Psoas muscle (tissue), 8 donors: ENCODE data around the gene COL7A1. TPM values are rescaled to one million over a fixed set of nuclear protein-coding genes. Genes with fewer than 3 reads are reported as not detected.

ENCODE experiments used
- ATAC-seq, 4 donors: fragments of 200-7000 bp; cut with Tn5 transposase; one replicate each; pipeline ENCODE4 v1.9.1; 2020; ENCODE audit warnings: moderate library complexity in 3 of 4, mild to moderate bottlenecking in 2 of 4
- DNase-seq, 2 donors: peaks; one replicate each; pipeline ENCODE4 v3.0.0-alpha.2; 2020
- H3K27ac ChIP-seq: fragments of 200-600 bp; one replicate; pipeline ENCODE4 v1.8.0; 2022
- H3K27me3 ChIP-seq, 3 donors: fragments of 200-600 bp in 1 of 3; one replicate each; pipeline versions ENCODE4 v1.6.1 to v1.8.0; 2013 to 2022; ENCODE audit warnings: low read length in 2 of 3, mild to moderate bottlenecking in 2 of 3, moderate library complexity in 1 of 3; ENCODE audit not compliant: insufficient read depth in 3 of 3
- H3K36me3 ChIP-seq, 2 donors: fragments of 200-600 bp in 1 of 2; one replicate each; pipeline versions ENCODE4 v1.6.1 to v1.8.0; 2013 to 2022; ENCODE audit warnings: low read depth in 1 of 2, mild to moderate bottlenecking in 1 of 2, moderate library complexity in 1 of 2; ENCODE audit not compliant: insufficient read depth in 1 of 2
- H3K4me1 ChIP-seq: fragments of 200-600 bp; one replicate; pipeline ENCODE4 v1.8.0; 2022
- H3K4me3 ChIP-seq: fragments of 200-600 bp; one replicate; pipeline ENCODE4 v1.8.0; 2022; ENCODE audit warnings: mild to moderate bottlenecking
- H3K9me3 ChIP-seq: fragments of 200-600 bp; one replicate; pipeline ENCODE4 v1.8.0; 2022
- WGBS, 3 donors: extraction: QIAGEN DNeasy Blood & Tissue Kit; methylation state at CpG; one replicate each; pipeline versions ENCODE4 v1.1.6 to v1.1.7; 2013; 5-methylcytosine and 5-hydroxymethylcytosine counted together
- intact Hi-C, 2 donors: fragments of 100-400 bp; cut with DNase I; formaldehyde crosslinking; loops; one replicate each; pipeline versions ENCODE4 v1.11.0 to v1.14.2; 2022
- polyA plus RNA-seq, 3 donors: library from polyadenylated mRNA; stranded (reverse); fragments of 200-250 nt; gene quantifications; one replicate each; pipeline ENCODE4 v1.2.3, GENCODE V29; 2013
- total RNA-seq, 4 donors: library from RNA; stranded (reverse); fragmentation: NEBNext Ultra II Directional in 2 of 4; extraction: Animal tissue kit (Norgen Biotek cat#: 25700) in 2 of 4; gene quantifications; one replicate each; pipeline versions ENCODE4 v1.2.1 to v1.2.4, GENCODE V29; 2021 to 2023
- TF ChIP-seq, protein P1 (sequence below): fragments of 200-600 bp; IDR thresholded peaks from one replicate; pipeline ENCODE4 v1.8.0; 2022; ENCODE audit warnings: antibody characterized with exemption
- donor health status: healthy with polysubstance abuse.
- donor health status: DM: no; HTN: no; CAD: no; lungs with moderate emphysema.
- donor health status: Bipolar disorder and iron deficiency.
- donor health status: healthy.
- donor health status: DM: yes; HTN: yes; CAD: no.
- donor health status: DM: no; HTN: no; CAD: no.
- donor health status: DM: no; HTN: no; CAD: no.
- donor health status: DM: yes; HTN: yes; CAD: no.

Gene COL7A1
- total and polyA plus RNA-seq, 7 donors: 1.6 to 22.2 (median 5.1) TPM

- TF ChIP-seq, protein P1, sequence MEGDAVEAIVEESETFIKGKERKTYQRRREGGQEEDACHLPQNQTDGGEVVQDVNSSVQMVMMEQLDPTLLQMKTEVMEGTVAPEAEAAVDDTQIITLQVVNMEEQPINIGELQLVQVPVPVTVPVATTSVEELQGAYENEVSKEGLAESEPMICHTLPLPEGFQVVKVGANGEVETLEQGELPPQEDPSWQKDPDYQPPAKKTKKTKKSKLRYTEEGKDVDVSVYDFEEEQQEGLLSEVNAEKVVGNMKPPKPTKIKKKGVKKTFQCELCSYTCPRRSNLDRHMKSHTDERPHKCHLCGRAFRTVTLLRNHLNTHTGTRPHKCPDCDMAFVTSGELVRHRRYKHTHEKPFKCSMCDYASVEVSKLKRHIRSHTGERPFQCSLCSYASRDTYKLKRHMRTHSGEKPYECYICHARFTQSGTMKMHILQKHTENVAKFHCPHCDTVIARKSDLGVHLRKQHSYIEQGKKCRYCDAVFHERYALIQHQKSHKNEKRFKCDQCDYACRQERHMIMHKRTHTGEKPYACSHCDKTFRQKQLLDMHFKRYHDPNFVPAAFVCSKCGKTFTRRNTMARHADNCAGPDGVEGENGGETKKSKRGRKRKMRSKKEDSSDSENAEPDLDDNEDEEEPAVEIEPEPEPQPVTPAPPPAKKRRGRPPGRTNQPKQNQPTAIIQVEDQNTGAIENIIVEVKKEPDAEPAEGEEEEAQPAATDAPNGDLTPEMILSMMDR: no peak
- WGBS, 3 donors: 67 to 74% (median 67%) methylated on average over 6 of the region's 6 CpGs
- Histone ChIP-seq H3K9me3 (no peaks in the 10 kb centered on the region), H3K36me3 (no peaks in the 10 kb centered on the region), H3K27ac (peak overlapping the region; percentile 50), H3K4me1 (peaks cover 33% of the 10 kb centered on the region), H3K4me3 (no peak overlapping the region), H3K27me3 (no peaks in the 10 kb centered on the region)
- intact Hi-C loops: loop anchor here in 1 of 2 donors (2.0 kb wide), 1 partner anchor 76 kb away; the partner anchor contains the start of gene SLC26A6
- DNase-seq (peak; percentile 42 to 74), ATAC-seq (no peak)
Observed at GRCh38 chr3:48558493-48559134, 36.5 kb downstream of the COL7A1 start.

GRCh38 chr3:48556796-48557626 lies 38.1 kb downstream of the COL7A1 start, which contains the start of gene PFKFB4:
Gene PFKFB4 (minus strand): TSS chr3:48556803. CDS start chr3:48556777, 26 bp downstream.
- peak within 1 kb of the TSS; percentile 68 for H3K27ac ChIP-seq
- no peaks in the 10 kb centered on the region for H3K9me3 ChIP-seq
- peak; percentile 89 to 92 (median 90) for ATAC-seq
- peak within 1 kb of the TSS; percentile 70 for H3K4me3 ChIP-seq
- H3K4me1 ChIP-seq: peaks cover 33% of the 10 kb centered on the region
- intact Hi-C loops: no loop called here
- no peaks in the 10 kb centered on the region for H3K27me3 ChIP-seq
- WGBS, 3 donors: 1 to 2% (median 1%) methylated on average over 46 to 53 of the region's 53 CpGs
- peak; percentile 98 to 100 for DNase-seq
- no peaks in the 10 kb centered on the region for H3K36me3 ChIP-seq
- TF ChIP-seq, protein P1: no peak

DNA sequence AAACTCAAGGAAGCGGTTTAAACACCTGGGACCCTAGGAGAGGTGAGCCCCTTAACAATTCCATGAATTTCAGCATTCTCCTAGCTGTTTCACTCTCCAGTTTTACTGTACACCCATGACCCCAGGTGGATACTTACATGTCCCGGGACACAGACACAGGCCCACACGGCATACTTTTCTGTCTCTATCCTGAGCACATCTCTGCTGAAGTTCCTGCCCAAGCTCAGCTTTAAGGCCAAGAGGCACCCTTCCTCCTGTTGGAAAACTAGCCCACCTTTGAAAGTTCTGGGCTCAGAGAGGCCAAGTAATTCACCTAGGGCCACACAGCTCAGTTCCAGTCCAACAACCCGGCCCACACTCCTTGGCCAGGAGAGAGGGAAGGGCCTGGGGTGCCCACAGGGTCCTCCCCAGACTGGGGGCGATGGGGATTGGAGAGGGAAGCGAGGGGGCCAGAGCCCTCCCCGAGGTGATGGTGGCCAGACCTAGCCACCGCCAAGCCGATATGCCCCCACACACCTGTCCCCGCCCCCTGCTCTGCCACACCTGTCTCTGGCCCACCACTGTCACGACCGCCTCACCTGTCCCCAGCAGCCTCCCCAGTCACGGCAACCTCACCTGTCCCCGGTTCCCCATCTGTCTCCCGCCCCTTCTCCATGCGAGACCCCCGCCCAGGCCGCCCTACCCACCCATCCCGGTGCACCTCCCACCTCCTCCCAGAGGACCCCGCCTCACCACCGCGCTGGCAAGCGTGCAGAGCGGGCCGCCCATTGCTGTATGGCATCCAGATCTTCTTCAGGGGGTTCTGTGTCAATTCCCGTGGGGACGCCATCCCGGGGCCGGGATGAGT lies 39.0 kb downstream of the COL7A1 start:
- Histone ChIP-seq H3K27ac (no peak overlapping the region), H3K9me3 (no peaks in the 10 kb centered on the region), H3K4me1 (peaks cover 31% of the 10 kb centered on the region), H3K36me3 (no peaks in the 10 kb centered on the region), H3K27me3 (no peaks in the 10 kb centered on the region), H3K4me3 (peak overlapping the region; percentile 70)
- DNase-seq (no peak), ATAC-seq (no peak)
- whole genome bisulfite sequencing, 3 donors: 19 to 25% (median 20%) methylated on average over 26 to 29 of the region's 29 CpGs
- TF ChIP-seq, protein P1: no peak
- intact Hi-C loops: no loop called here

- 89 to 93% (median 92%) methylated on average over 10 of the region's 10 CpGs for WGBS, 3 donors
- no peak for ATAC-seq
- H3K4me1 ChIP-seq: peaks cover 25% of the 10 kb centered on the region
Observed at GRCh38 chr3:48555231-48555948, 39.7 kb downstream of the COL7A1 start.

More at GRCh38 chr3:48555231-48555948, 39.7 kb downstream of the COL7A1 start:
- DNase-seq: no peak
- Histone ChIP-seq H3K27ac (no peak overlapping the region), H3K9me3 (no peaks in the 10 kb centered on the region), H3K36me3 (no peaks in the 10 kb centered on the region), H3K4me3 (no peak overlapping the region), H3K27me3 (no peaks in the 10 kb centered on the region)
- TF ChIP-seq, protein P1: no peak
- intact Hi-C loops: no loop called here
